Endothelial cell of umbilical vein (primary cell): ENCODE data around the gene ZNF222. TPM values are rescaled to one million over a fixed set of nuclear protein-coding genes. Genes with fewer than 3 reads are reported as not detected.

Source experiments
- BruUV-seq: library from RNA; stranded (reverse); fragments of 400-500 nt; replicated peaks from 2 replicates; lab custom pipeline; 2021; lab: Mats Ljungman, UMichigan
- CTCF ChIA-PET: fragments of 300-600, 350-600 bp; sonication (Branson Sonifier 250); formaldehyde crosslinking; loops from one replicate; lab custom pipeline; 2021; ENCODE audit warnings: antibody characterized with exemption, inconsistent platforms; lab: Charles Lee
- POLR2A ChIA-PET: fragments of 300-600, 350-600 bp; sonication (Branson Sonifier 250); formaldehyde crosslinking; loops from one replicate; lab custom pipeline; 2021; ENCODE audit warnings: antibody characterized with exemption, inconsistent platforms; lab: Charles Lee
- DNase-seq: peaks from one replicate; pipeline ENCODE4 v3.0.0-alpha.2; 2011; ENCODE audit warnings: low read depth, low spot score
- FAIRE-seq: peaks from 2 replicates; lab custom pipeline; 2011; peaks lifted over from hg19 to GRCh38; lab: Jason Lieb, UNC
- H2AFZ ChIP-seq: 2 replicates; pipeline ENCODE4 v1.6.0; 2012; ENCODE audit warnings: low read depth, low read length, control low read depth, inconsistent platforms
- H3K27ac ChIP-seq: 2 replicates; pipeline ENCODE4 v1.5.1; 2011; ENCODE audit warnings: low read depth, mild to moderate bottlenecking, control low read depth, low read length, moderate library complexity; ENCODE audit not compliant: insufficient read depth
- H3K27me3 ChIP-seq, 2 experiments: 2 replicates each; pipeline versions ENCODE4 v1.6.0 to v1.6.1; 2011; ENCODE audit warnings: low read length in 2 of 2, mixed read lengths in 1 of 2; ENCODE audit not compliant: control insufficient read depth in 2 of 2, insufficient read depth in 2 of 2
- H3K36me3 ChIP-seq, 2 experiments: 2 replicates in 1 of 2; 3 replicates in 1 of 2; pipeline ENCODE4 v1.5.1; 2011; ENCODE audit warnings: low read length in 2 of 2, mild to moderate bottlenecking in 1 of 2, moderate library complexity in 1 of 2; ENCODE audit not compliant: control insufficient read depth in 2 of 2, insufficient read depth in 2 of 2; ENCODE audit errors: extremely low read depth in 1 of 2
- H3K4me1 ChIP-seq: 3 replicates; pipeline ENCODE4 v1.5.1; 2011; ENCODE audit warnings: mild to moderate bottlenecking, low read length; ENCODE audit not compliant: control insufficient read depth, insufficient read depth; ENCODE audit errors: extremely low read depth
- H3K4me2 ChIP-seq: 2 replicates; pipeline ENCODE4 v1.6.1; 2011; ENCODE audit warnings: low read length, control low read depth, mixed read lengths; ENCODE audit not compliant: insufficient read depth
- H3K4me3 ChIP-seq, 3 experiments: fragments of 200-600 bp in 1 of 3; sonication (generic), shearing (Covaris generic) in 1 of 3; replicated peaks in 1 of 3; 2 replicates each; pipeline ENCODE4 v1.5.1; 2011 to 2016; ENCODE audit warnings: control low read depth in 3 of 3, low read length in 3 of 3, mild to moderate bottlenecking in 2 of 3, inconsistent platforms in 1 of 3, low read depth in 1 of 3, moderate library complexity in 1 of 3; ENCODE audit not compliant: insufficient read depth in 1 of 3
- H3K79me2 ChIP-seq: 2 replicates; pipeline ENCODE4 v1.6.0; 2012; ENCODE audit warnings: low read length, inconsistent platforms; ENCODE audit not compliant: control insufficient read depth, insufficient read depth
- H3K9ac ChIP-seq: replicated peaks from 2 replicates; pipeline ENCODE3; 2011; ENCODE audit warnings: low read length, control low read depth; ENCODE audit not compliant: insufficient read depth; ENCODE audit errors: extremely low read depth
- H3K9me1 ChIP-seq: replicated peaks from 3 replicates; pipeline ENCODE4 v1.6.0; 2011; ENCODE audit warnings: mild to moderate bottlenecking, low read length; ENCODE audit not compliant: control insufficient read depth, insufficient read depth; ENCODE audit errors: extremely low read depth
- H3K9me3 ChIP-seq: replicated peaks from 2 replicates; pipeline ENCODE4 v1.5.1; 2012; ENCODE audit warnings: low read length, inconsistent platforms; ENCODE audit not compliant: control insufficient read depth, insufficient read depth
- H4K20me1 ChIP-seq: replicated peaks from 2 replicates; pipeline ENCODE3; 2011; ENCODE audit warnings: mild to moderate bottlenecking, low read length; ENCODE audit not compliant: control insufficient read depth, insufficient read depth; ENCODE audit errors: extremely low read depth
- CTCF ChIP-seq, 2 donors: IDR thresholded peaks; 1 replicate in 1 of 2; 2 replicates in 1 of 2; pipeline ENCODE4 v1.5.1; 2011; ENCODE audit warnings: low read length in 2 of 2, mild to moderate bottlenecking in 2 of 2, moderate library complexity in 2 of 2, control low read depth in 1 of 2, inconsistent platforms in 1 of 2, low read depth in 1 of 2; ENCODE audit not compliant: insufficient read depth in 1 of 2; ENCODE audit errors: extremely low read depth in 1 of 2
- EZH2 ChIP-seq: IDR thresholded peaks from 2 replicates; pipeline ENCODE4 v1.6.1; 2012; ENCODE audit warnings: borderline replicate concordance, low read depth, mild to moderate bottlenecking, moderate library complexity, low read length, inconsistent platforms; ENCODE audit not compliant: severe bottlenecking
- FOS ChIP-seq: IDR thresholded peaks from 2 replicates; pipeline ENCODE4 v1.6.1; 2011; ENCODE audit warnings: mild to moderate bottlenecking, low read length, moderate library complexity, borderline replicate concordance; ENCODE audit not compliant: insufficient read depth
- GATA2 ChIP-seq: IDR thresholded peaks from 2 replicates; pipeline ENCODE4 v1.7.0; 2011; ENCODE audit warnings: low read depth, mild to moderate bottlenecking, moderate library complexity, mixed read lengths, low read length; ENCODE audit not compliant: insufficient read length, insufficient read depth
- JUN ChIP-seq: IDR thresholded peaks from 2 replicates; pipeline ENCODE4 v1.6.1; 2011; ENCODE audit warnings: borderline replicate concordance, low read depth; ENCODE audit not compliant: insufficient read length, insufficient read depth
- POLR2A ChIP-seq: IDR thresholded peaks from 2 replicates; pipeline ENCODE4 v1.6.1; 2012; ENCODE audit warnings: low read depth, mild to moderate bottlenecking, control low read depth, low read length
- POLR2AphosphoS5 ChIP-seq: IDR thresholded peaks from 2 replicates; pipeline ENCODE4 v1.6.1; 2012; ENCODE audit warnings: low read depth, mild to moderate bottlenecking, control low read depth, low read length, moderate library complexity; ENCODE audit not compliant: insufficient read depth
- dilution Hi-C: fragments of 300-500 bp; cut with MboI; formaldehyde crosslinking; loops from one replicate; pipeline ENCODE4 v1.15.0; 2019; ENCODE audit warnings: low sequenced_read_pairs; ENCODE audit not compliant: extremely low pct_ligation_motif_present
- intact Hi-C: fragments of 100-400 bp; cut with micrococcal nuclease; formaldehyde crosslinking; loops from one replicate; pipeline ENCODE4 v1.10.0; 2022
- polyA plus RNA-seq, 4 experiments: library from polyadenylated mRNA; depleted of rRNA in 3 of 4; stranded (reverse) in 3 of 4; unstranded in 1 of 4; fragments of >200 nt; gene quantifications; 2 replicates each; pipeline versions ENCODE4 v1.2.1 to v1.2.3, GENCODE V29; 2011 to 2012; ENCODE audit warnings: missing spikeins in 1 of 4
- total RNA-seq: library from RNA; stranded (reverse); gene quantifications from 2 replicates; pipeline ENCODE4 v1.2.3, GENCODE V29; 2021
- TF ChIP-seq, protein P1 (sequence below): IDR thresholded peaks from 2 replicates; pipeline ENCODE4 v1.6.1; 2011; ENCODE audit not compliant: insufficient read depth, insufficient read length

ZNF222 gene
- total and polyA plus RNA-seq, 2 donors (not counting 3 experiments of a cell fraction or from before 2014, with no cell fraction given) = 2.2 to 5.2 TPM

DNA sequence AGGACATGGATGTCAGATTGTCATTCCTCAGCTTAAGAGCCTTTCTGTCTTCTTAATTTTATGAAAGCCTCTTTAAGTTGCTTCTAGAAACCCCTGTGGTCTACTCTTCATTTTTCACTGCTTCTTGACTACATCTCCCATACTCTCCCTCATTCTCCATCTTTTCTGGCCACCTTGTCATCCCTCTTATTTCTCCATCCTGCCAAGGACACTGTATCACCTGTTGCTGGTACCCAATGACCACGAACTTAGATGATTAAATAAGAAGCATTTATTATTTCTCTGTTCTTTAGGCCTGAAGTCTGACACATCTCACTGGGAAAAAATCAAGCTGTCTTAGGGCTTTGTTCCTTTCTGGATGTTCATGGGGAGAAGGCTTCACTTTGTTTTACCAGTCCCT, 35.9 kb downstream of the ZNF222 start:
- no peak overlapping the region for H2AFZ ChIP-seq
- CTCF ChIA-PET = no interaction called here
- no peak overlapping the region for H3K9ac ChIP-seq
- FAIRE-seq (no peak), DNase-seq (no peak)
- no peak overlapping the region for H3K4me2 ChIP-seq
- no peaks in the 10 kb centered on the region for H4K20me1 ChIP-seq
- H3K9me3 ChIP-seq = peaks cover 2% of the 10 kb centered on the region
- dilution Hi-C loops (no loop called here), intact Hi-C loops (no loop called here)
- H3K4me3 ChIP-seq = no peak overlapping the region
- no peaks in the 10 kb centered on the region for H3K27me3 ChIP-seq
- no peak overlapping the region for H3K27ac ChIP-seq
- H3K4me1 ChIP-seq = no peaks in the 10 kb centered on the region
- no peaks in the 10 kb centered on the region for H3K9me1 ChIP-seq
- no peaks in the 10 kb centered on the region for H3K79me2 ChIP-seq
- TF ChIP-seq, protein P1, sequence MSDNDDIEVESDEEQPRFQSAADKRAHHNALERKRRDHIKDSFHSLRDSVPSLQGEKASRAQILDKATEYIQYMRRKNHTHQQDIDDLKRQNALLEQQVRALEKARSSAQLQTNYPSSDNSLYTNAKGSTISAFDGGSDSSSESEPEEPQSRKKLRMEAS = no peak
- TF ChIP-seq CTCF (IDR thresholded peaks at IDR 0.05; ENCODE audit: extremely low read depth in 1 of 2, insufficient read depth in 1 of 2, low read depth in 1 of 2, low read length in 2 of 2) (no peak), FOS (no peak), POLR2AphosphoS5 (no peak), EZH2 (no peak), POLR2A (no peak), GATA2 (no peak), JUN (no peak)
- peaks cover 1 to 19% of the 10 kb centered on the region in 2 experiments for H3K36me3 ChIP-seq
- POLR2A ChIA-PET = no interaction called here
- BruUV-seq = no TSS peak
